Loucy (cell line): ENCODE results near the gene CERS5.

ENCODE experiments used
- H2AFZ ChIP-seq: fragments of 200-600 bp; sonication (generic); 2 replicates; pipeline ENCODE4 v1.6.0; 2016; ENCODE audit warnings: antibody characterized with exemption, mild to moderate bottlenecking, low read length, moderate library complexity
- H3F3A ChIP-seq: fragments of 200-600 bp; 2 replicates; pipeline ENCODE4 v1.6.0; 2016; ENCODE audit warnings: antibody characterized with exemption, low read depth, mild to moderate bottlenecking
- H3K27me3 ChIP-seq: fragments of 200-600 bp; sonication (generic); 2 replicates; pipeline ENCODE4 v1.6.1; 2014; ENCODE audit warnings: low read length, mild to moderate bottlenecking; ENCODE audit not compliant: insufficient read depth, poor library complexity, severe bottlenecking
- H3K36me3 ChIP-seq: fragments of 200-600 bp; sonication (generic); 2 replicates; pipeline ENCODE4 v1.6.1; 2016; ENCODE audit warnings: low read length; ENCODE audit not compliant: insufficient read depth
- H3K4me1 ChIP-seq: fragments of 200-600 bp; sonication (generic); 2 replicates; pipeline ENCODE4 v1.5.1; 2014; ENCODE audit warnings: low read length, mild to moderate bottlenecking; ENCODE audit not compliant: insufficient read depth, poor library complexity, severe bottlenecking
- H3K4me2 ChIP-seq: fragments of 200-600 bp; sonication (generic); 2 replicates; pipeline ENCODE4 v1.6.0; 2014; ENCODE audit warnings: antibody characterized with exemption, low read length, low read depth, mild to moderate bottlenecking; ENCODE audit not compliant: poor library complexity, severe bottlenecking
- H3K4me3 ChIP-seq: fragments of 200-600 bp; sonication (generic); 2 replicates; pipeline ENCODE4 v1.5.1; 2014; ENCODE audit warnings: low read length, mild to moderate bottlenecking, mixed read lengths; ENCODE audit not compliant: poor library complexity, severe bottlenecking
- H3K79me2 ChIP-seq: fragments of 200-600 bp; sonication (generic); 2 replicates; pipeline ENCODE4 v1.6.1; 2014; ENCODE audit warnings: low read length; ENCODE audit not compliant: insufficient read depth
- H3K9ac ChIP-seq: fragments of 200-600 bp; sonication (generic); 2 replicates; pipeline ENCODE4 v1.6.0; 2014; ENCODE audit warnings: mild to moderate bottlenecking, low read depth, low read length, moderate library complexity; ENCODE audit not compliant: poor library complexity, severe bottlenecking
- H3K9me2 ChIP-seq: fragments of 200-600 bp; sonication (generic); replicated peaks from 2 replicates; pipeline ENCODE4 v1.6.1; 2016; ENCODE audit warnings: low read depth, low read length, mixed read lengths
- H3K9me3 ChIP-seq: fragments of 200-600 bp; sonication (generic); 2 replicates; pipeline ENCODE4 v1.6.1; 2014; ENCODE audit warnings: mild to moderate bottlenecking, antibody characterized with exemption, low read length, low read depth; ENCODE audit not compliant: insufficient read depth
- H4K20me1 ChIP-seq: fragments of 200-600 bp; sonication (generic); 2 replicates; pipeline ENCODE4 v1.6.0; 2014; ENCODE audit warnings: antibody characterized with exemption, low read length, mild to moderate bottlenecking; ENCODE audit not compliant: insufficient read depth, poor library complexity, severe bottlenecking
- EZH2phosphoT487 ChIP-seq: fragments of 200-600 bp; IDR thresholded peaks from 2 replicates; pipeline ENCODE4 v1.6.1; 2018; ENCODE audit warnings: antibody characterized with exemption, mild to moderate bottlenecking, moderate library complexity, borderline replicate concordance
- TF ChIP-seq, protein P1 (sequence below): fragments of 200-600 bp; sonication (generic); conservative IDR thresholded peaks from 2 replicates; pipeline ENCODE4 v1.5.1; 2014; ENCODE audit warnings: mild to moderate bottlenecking, antibody characterized with exemption, low read length

The CERS5 gene

DNA sequence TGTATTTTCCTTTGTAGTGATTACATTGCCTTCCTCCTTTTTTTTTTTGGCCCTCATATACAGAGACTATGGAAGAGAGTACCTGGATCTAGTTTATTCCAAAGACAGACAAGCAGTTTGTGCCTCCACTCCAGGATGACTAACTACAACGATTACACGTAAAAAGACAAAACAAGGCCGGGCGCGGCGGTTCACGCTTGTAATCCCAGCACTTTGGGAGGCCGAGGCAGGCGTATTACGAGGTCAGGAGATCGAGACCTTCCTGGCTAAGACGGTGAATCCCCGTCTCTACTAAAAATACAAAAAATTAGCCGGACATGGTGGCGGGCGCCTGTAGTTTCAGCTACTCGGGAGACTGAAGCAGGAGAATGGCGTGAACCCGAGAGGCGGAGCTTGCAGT, 2.2 kb downstream of the CERS5 start:
- no peaks in the 10 kb centered on the region for H3K9me2 ChIP-seq
- peaks cover 67% of the 10 kb centered on the region for H3K79me2 ChIP-seq
- H3K4me3 ChIP-seq = peak overlapping the region; percentile 95
- H3K27me3 ChIP-seq = no peaks in the 10 kb centered on the region
- H3K9me3 ChIP-seq = no peaks in the 10 kb centered on the region
- H2AFZ ChIP-seq = no peak overlapping the region
- peaks cover 49% of the 10 kb centered on the region for H3K4me1 ChIP-seq
- no peaks in the 10 kb centered on the region for H3K36me3 ChIP-seq
- TF ChIP-seq, protein P1, sequence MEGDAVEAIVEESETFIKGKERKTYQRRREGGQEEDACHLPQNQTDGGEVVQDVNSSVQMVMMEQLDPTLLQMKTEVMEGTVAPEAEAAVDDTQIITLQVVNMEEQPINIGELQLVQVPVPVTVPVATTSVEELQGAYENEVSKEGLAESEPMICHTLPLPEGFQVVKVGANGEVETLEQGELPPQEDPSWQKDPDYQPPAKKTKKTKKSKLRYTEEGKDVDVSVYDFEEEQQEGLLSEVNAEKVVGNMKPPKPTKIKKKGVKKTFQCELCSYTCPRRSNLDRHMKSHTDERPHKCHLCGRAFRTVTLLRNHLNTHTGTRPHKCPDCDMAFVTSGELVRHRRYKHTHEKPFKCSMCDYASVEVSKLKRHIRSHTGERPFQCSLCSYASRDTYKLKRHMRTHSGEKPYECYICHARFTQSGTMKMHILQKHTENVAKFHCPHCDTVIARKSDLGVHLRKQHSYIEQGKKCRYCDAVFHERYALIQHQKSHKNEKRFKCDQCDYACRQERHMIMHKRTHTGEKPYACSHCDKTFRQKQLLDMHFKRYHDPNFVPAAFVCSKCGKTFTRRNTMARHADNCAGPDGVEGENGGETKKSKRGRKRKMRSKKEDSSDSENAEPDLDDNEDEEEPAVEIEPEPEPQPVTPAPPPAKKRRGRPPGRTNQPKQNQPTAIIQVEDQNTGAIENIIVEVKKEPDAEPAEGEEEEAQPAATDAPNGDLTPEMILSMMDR = no peak
- no peak for TF ChIP-seq EZH2phosphoT487
- peaks cover 18% of the 10 kb centered on the region for H4K20me1 ChIP-seq
- H3F3A ChIP-seq = 0 out of 2 replicates have a peak, but pooled peaks cover 2% of the 10 kb centered on the region
- peak overlapping the region; percentile 95 for H3K9ac ChIP-seq
- peak overlapping the region; percentile 83 for H3K4me2 ChIP-seq

DNA sequence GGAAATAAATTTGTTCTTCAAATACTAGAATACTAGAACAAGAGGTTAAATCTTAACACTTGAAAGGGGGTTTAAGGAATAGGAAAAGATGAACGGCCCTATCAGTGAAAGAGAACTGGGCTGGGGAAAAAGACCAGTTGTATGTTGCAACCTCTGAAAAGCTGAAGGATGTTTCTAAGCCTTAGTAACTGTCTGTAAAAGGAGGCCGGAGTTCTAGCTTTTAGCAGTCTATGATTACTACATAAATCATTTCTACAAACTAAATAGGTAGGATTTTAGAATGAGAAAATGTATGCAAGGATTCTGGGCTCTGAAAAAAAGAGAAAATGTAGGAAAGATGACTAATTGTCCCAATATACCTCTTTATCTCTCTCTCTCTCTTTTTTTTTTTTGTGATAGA, 4.9 kb downstream of the CERS5 start:
- H3K79me2 ChIP-seq = peaks cover 87% of the 10 kb centered on the region
- H3F3A ChIP-seq = no peaks in the 10 kb centered on the region
- H2AFZ ChIP-seq = no peak overlapping the region
- H3K4me3 ChIP-seq = no peak overlapping the region
- peak overlapping the region; percentile 38 for H3K9ac ChIP-seq
- H3K4me1 ChIP-seq = peaks cover 41% of the 10 kb centered on the region
- H3K36me3 ChIP-seq = no peaks in the 10 kb centered on the region
- TF ChIP-seq, protein P1 = no peak
- no peak for TF ChIP-seq EZH2phosphoT487
- no peaks in the 10 kb centered on the region for H3K9me3 ChIP-seq
- H3K27me3 ChIP-seq = no peaks in the 10 kb centered on the region
- H4K20me1 ChIP-seq = peaks cover 18% of the 10 kb centered on the region
- H3K9me2 ChIP-seq = no peaks in the 10 kb centered on the region
- peak overlapping the region; percentile 28 for H3K4me2 ChIP-seq

DNA sequence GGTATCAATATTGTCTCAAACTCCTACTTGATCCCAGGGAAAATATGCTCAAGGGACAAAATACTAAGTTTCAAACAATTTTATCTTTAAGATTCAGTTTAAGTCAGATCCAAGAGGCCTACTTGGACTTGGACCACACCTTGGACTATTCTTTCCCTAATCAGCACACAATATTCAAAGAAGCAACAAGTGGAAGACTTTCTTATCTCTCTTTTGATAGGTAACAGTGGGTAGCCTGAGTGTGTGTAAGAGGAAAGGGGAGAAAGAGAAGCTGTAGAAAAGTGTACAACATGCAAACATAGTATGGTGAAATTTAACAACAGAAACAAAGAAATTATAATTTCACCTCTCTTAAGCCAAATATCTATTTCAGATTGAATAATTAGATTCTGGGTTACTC, 6.5 kb downstream of the CERS5 start:
- peaks cover 36% of the 10 kb centered on the region for H3K4me1 ChIP-seq
- H3K9me3 ChIP-seq = no peaks in the 10 kb centered on the region
- peak overlapping the region; percentile 38 for H3K9ac ChIP-seq
- no peak overlapping the region for H2AFZ ChIP-seq
- H3K9me2 ChIP-seq = no peaks in the 10 kb centered on the region
- no peaks in the 10 kb centered on the region for H3K27me3 ChIP-seq
- H3K79me2 ChIP-seq = peaks cover 81% of the 10 kb centered on the region
- no peak overlapping the region for H3K4me3 ChIP-seq
- H3F3A ChIP-seq = no peaks in the 10 kb centered on the region
- TF ChIP-seq, protein P1 = no peak
- no peak for TF ChIP-seq EZH2phosphoT487
- H3K36me3 ChIP-seq = no peaks in the 10 kb centered on the region
- H4K20me1 ChIP-seq = peaks cover 21% of the 10 kb centered on the region
- peak overlapping the region; percentile 10 for H3K4me2 ChIP-seq
